ENCODE measurements around the gene PSMD8. TPM values are rescaled to one million over a fixed set of nuclear protein-coding genes. Genes with fewer than 3 reads are reported as not detected.

PSMD8 gene
- total RNA-seq, 1 experiment from 2014 or later, result 195 TPM

DNA sequence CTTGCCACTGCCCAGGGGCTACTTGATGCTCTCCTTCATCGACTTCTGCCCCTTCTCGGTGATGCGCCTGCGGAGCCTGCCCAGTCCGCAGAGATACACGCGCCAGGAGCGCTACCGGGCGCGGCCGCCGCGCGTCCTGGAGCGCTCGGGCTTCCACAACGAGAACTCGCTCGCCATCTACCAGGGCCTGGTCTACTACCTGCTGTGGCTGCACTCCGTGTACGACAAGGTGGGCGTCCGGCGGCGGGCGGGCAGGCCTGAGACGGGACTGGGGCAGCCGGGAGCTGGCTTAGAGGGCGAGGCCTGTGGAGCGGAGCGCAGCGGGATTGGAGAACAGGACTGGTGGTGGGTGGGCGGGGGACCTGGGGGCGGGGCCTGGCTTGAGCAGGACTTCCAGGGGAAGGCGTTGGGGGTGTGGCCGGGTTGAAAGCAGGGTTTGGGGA is 12.7 kb upstream of the PSMD8 start:
- Histone ChIP-seq H3K4me3 (replicated peaks in 1 of 2; ENCODE audit: low read depth in 1 of 2, low read length in 2 of 2) (peak overlapping the region; percentile 55 to 68), H3K27me3 (ENCODE audit: insufficient read depth, low read length) (peaks cover 11% of the 10 kb centered on the region; the same call in 1 of the 2 replicates), H3K9me3 (ENCODE audit: control insufficient read depth in 1 of 2, insufficient read depth in 1 of 2, low read depth in 1 of 2, low read length in 2 of 2) (no peaks in the 10 kb centered on the region), H3K36me3 (ENCODE audit: control insufficient read depth in 1 of 2, insufficient read depth in 2 of 2, low read length in 2 of 2) (no peaks in the 10 kb centered on the region), H3K9me2 (ENCODE audit: insufficient read depth) (no peaks in the 10 kb centered on the region), H3K79me2 (ENCODE audit: insufficient read depth, low read length) (no peaks in the 10 kb centered on the region), H3K9ac (ENCODE audit: low read length) (peak overlapping the region; percentile 46; the same call in 1 of the 2 replicates), H2AFZ (ENCODE audit: low read depth, low read length, poor library complexity, severe bottlenecking) (peak overlapping the region; percentile 92), H3K27ac (ENCODE audit: low read depth, low read length) (peak overlapping the region; percentile 74; the same call in 1 of the 2 replicates), H4K20me1 (ENCODE audit: insufficient read depth) (no peaks in the 10 kb centered on the region), H3K4me2 (ENCODE audit: low read length) (peak overlapping the region; percentile 99), H3K4me1 (ENCODE audit: control insufficient read depth in 1 of 2, insufficient read depth in 2 of 2, low read length in 2 of 2) (peaks cover 8 to 20% of the 10 kb centered on the region in 2 experiments; a peak in 3 of 4 replicates)
- no TSS peak for BruUV-seq (replicated peaks)
- ChIA-PET RAD21 (ENCODE audit: low non-redundant PET in 1 of 2, low total read pairs in 2 of 2, uncharacterized antibody in 2 of 2, unreplicated experiment in 2 of 2) (no interaction called here), POLR2A (interaction anchor here (1.7 to 2.3 kb wide), 2 partner anchors 12 to 26 kb away, joined by 7 to 12 read pairs; partner anchors contain the start of genes GGN and PSMD8), CTCF (interaction anchor here (1.0 kb wide), 1 partner anchor 26 kb away, joined by 3 read pairs; the partner anchor contains the start of gene GGN)
- intact Hi-C loops (cut with micrococcal nuclease), result no loop called here
- DNase-seq (ENCODE audit: low read depth, low spot score) (peak; percentile 73), ATAC-seq (peak; percentile 87)
- TF ChIP-seq EGR1 (IDR thresholded peaks at IDR 0.05; ENCODE audit: low read depth) (no peak), POLR2AphosphoS5 (IDR thresholded peaks at IDR 0.05; ENCODE audit: low read depth, low read length) (0 out of 2 replicates have a peak, but pooled peaks have one; percentile 17), JUND (IDR thresholded peaks at IDR 0.05) (no peak), ELF1 (IDR thresholded peaks at IDR 0.05; ENCODE audit: borderline replicate concordance, low read depth) (no peak), FOSL1 (IDR thresholded peaks at IDR 0.05; ENCODE audit: low read depth) (no peak)
- TF ChIP-seq, protein P1, sequence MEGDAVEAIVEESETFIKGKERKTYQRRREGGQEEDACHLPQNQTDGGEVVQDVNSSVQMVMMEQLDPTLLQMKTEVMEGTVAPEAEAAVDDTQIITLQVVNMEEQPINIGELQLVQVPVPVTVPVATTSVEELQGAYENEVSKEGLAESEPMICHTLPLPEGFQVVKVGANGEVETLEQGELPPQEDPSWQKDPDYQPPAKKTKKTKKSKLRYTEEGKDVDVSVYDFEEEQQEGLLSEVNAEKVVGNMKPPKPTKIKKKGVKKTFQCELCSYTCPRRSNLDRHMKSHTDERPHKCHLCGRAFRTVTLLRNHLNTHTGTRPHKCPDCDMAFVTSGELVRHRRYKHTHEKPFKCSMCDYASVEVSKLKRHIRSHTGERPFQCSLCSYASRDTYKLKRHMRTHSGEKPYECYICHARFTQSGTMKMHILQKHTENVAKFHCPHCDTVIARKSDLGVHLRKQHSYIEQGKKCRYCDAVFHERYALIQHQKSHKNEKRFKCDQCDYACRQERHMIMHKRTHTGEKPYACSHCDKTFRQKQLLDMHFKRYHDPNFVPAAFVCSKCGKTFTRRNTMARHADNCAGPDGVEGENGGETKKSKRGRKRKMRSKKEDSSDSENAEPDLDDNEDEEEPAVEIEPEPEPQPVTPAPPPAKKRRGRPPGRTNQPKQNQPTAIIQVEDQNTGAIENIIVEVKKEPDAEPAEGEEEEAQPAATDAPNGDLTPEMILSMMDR (IDR thresholded peaks at IDR 0.05 in 2 of 3, conservative IDR thresholded peaks at IDR 0.05 in 1 of 3; ENCODE audit: borderline replicate concordance in 1 of 3, insufficient read depth in 1 of 3, low read depth in 2 of 3, low read length in 2 of 3), result 0 out of 6 replicates have a peak, but pooled peaks of 1 of the 3 experiments have one; percentile 16
